Cardiac ventricle fibroblast (primary cell): ENCODE measurements around the gene PLCL2. TPM values are rescaled to one million over a fixed set of nuclear protein-coding genes. Genes with fewer than 3 reads are reported as not detected.

ENCODE experiments used
- total RNA-seq: library from RNA; depleted of rRNA; stranded (reverse); fragments of >200 nt; gene quantifications from 2 replicates; pipeline ENCODE4 v1.2.3, GENCODE V29; 2015

Gene PLCL2
- 8.8 and 9.7 TPM in 2 replicates for total RNA-seq

GRCh38 chr3:16884748-16885592, at the start of gene PLCL2:
Gene PLCL2, plus strand, starts transcription at chr3:16884955. Its CDS starts 85 bp downstream, at chr3:16885040.

